Heart left ventricle (tissue), 16 donors: Measurements from ENCODE around the gene UQCC5. TPM values are rescaled to one million over a fixed set of nuclear protein-coding genes. Genes with fewer than 3 reads are reported as not detected.

Source experiments
- ATAC-seq, 4 donors: fragments of 200-7000 bp; cut with Tn5 transposase; one replicate each; pipeline ENCODE4 v1.9.1; 2020 to 2022; ENCODE audit warnings: moderate library complexity in 4 of 4, mild to moderate bottlenecking in 3 of 4, moderate number of reproducible peaks in 1 of 4
- DNase-seq, 5 donors: peaks; one replicate each; pipeline ENCODE4 v3.0.0-alpha.2; 2020
- H3K27ac ChIP-seq, 12 donors: fragments of 200-600 bp; sonication (generic) in 4 of 12; one replicate each; pipeline versions ENCODE4 v1.5.0 to v1.8.0; 2016 to 2022; ENCODE audit warnings: mild to moderate bottlenecking in 2 of 12
- H3K27me3 ChIP-seq, 9 donors: fragments of 200-600 bp; sonication (generic) in 2 of 9; one replicate each; pipeline versions ENCODE4 v1.5.1 to v1.8.0; 2016 to 2022; ENCODE audit warnings: mild to moderate bottlenecking in 3 of 9
- H3K36me3 ChIP-seq, 9 donors: fragments of 200-600 bp; sonication (generic) in 2 of 9; one replicate each; pipeline versions ENCODE4 v1.5.0 to v1.8.0; 2018 to 2022; ENCODE audit warnings: mild to moderate bottlenecking in 2 of 9
- H3K4me1 ChIP-seq, 12 donors: fragments of 200-600 bp; sonication (generic) in 4 of 12; one replicate each; pipeline versions ENCODE4 v1.5.0 to v1.8.0; 2016 to 2022; ENCODE audit warnings: mild to moderate bottlenecking in 3 of 12
- H3K4me3 ChIP-seq, 12 donors: fragments of 200-600 bp; sonication (generic) in 4 of 12; one replicate each; pipeline versions ENCODE4 v1.5.0 to v1.8.0; 2017 to 2022; ENCODE audit warnings: mild to moderate bottlenecking in 9 of 12, moderate library complexity in 4 of 12
- H3K9me3 ChIP-seq, 12 donors: fragments of 200-600 bp; sonication (generic) in 4 of 12; one replicate each; pipeline versions ENCODE4 v1.5.0 to v1.8.0; 2016 to 2022; ENCODE audit warnings: mild to moderate bottlenecking in 1 of 12
- CTCF ChIP-seq, 12 donors: fragments of 200-600 bp; sonication (generic) in 4 of 12; IDR thresholded peaks; one replicate each; pipeline versions ENCODE4 v1.5.0 to v1.8.0; 2018 to 2022; ENCODE audit warnings: antibody characterized with exemption in 12 of 12, mild to moderate bottlenecking in 5 of 12
- POLR2A ChIP-seq, 2 donors: fragments of 450-650 bp; IDR thresholded peaks; one replicate each; pipeline ENCODE4 v1.6.1; 2017; ENCODE audit warnings: antibody characterized with exemption in 2 of 2, mild to moderate bottlenecking in 2 of 2, moderate library complexity in 2 of 2
- WGBS, 4 donors: extraction: QIAGEN DNeasy Blood & Tissue Kit in 2 of 4; methylation state at CpG; one replicate each; pipeline versions ENCODE4 v1.1.5 to v1.1.7; 2013 to 2018; 5-methylcytosine and 5-hydroxymethylcytosine counted together
- intact Hi-C, 10 donors: fragments of 100-400 bp; cut with DNase I; formaldehyde crosslinking; loops; one replicate each; pipeline versions ENCODE4 v1.11.1 to v1.14.2; 2022
- polyA plus RNA-seq, 2 donors: library from polyadenylated mRNA; stranded (reverse); fragments of 200-250 nt; gene quantifications; one replicate each; pipeline ENCODE4 v1.2.3, GENCODE V29; 2013
- total RNA-seq, 9 donors: library from RNA; depleted of rRNA in 2 of 9; stranded (reverse); fragments of >200 nt in 2 of 9; fragmentation: NEBNext Ultra II Directional in 3 of 9; extraction: Animal tissue kit (Norgen Biotek cat#: 25700) in 3 of 9; gene quantifications; one replicate each; pipeline versions ENCODE4 v1.1.0 to v1.2.4, GENCODE V29; 2016 to 2023
- donor health status: ischemic (EF 13 %, LVEDD 7.1; RV severe dilation, severe dysfunction).
- donor health status: healthy with polysubstance abuse.
- donor health status: DM: no; HTN: yes; CAD: no.
- donor health status: DM: no; HTN: no; CAD: no.
- donor health status: ischemic (EF 25% LVEDD 6.9; RV normal size, moderate dysfunction).
- donor health status: ischemic (EF 25% LVEDD 5.7; RV mildly dilated, moderate dysfunction).
- donor health status: healthy.
- donor health status: DM: yes; HTN: yes; CAD: no.
- donor health status: ischemic (EF 35%, LVEDD 5.7; RV mildly dilated, moderate dysfunction).
- donor health status: nonischemic (EF 11% LVEDD 7.7; RV severe dilation, severe dysfunction).
- donor health status: DM: yes; HTN: yes; CAD: no.
- donor health status: PGD.
- donor health status: ischemic (EF 29% LVEDD 5.4; RV normal size, mild dysfunction).
- donor health status: nonischemic (EF 23%, LVEDD 6.1; RV moderate dilation, normal function).

Gene UQCC5
- total and polyA plus RNA-seq, 11 donors = 2.0 to 113 (median 59.2) TPM

- 75 to 86% (median 82%) methylated on average over 5 to 14 of the region's 14 CpGs for WGBS, 4 donors
- H3K27ac ChIP-seq = peak overlapping the region; percentile 16 to 93 (median 80)
- peaks cover 0 to 18% (median 10%) of the 10 kb centered on the region in 9 donors for H3K36me3 ChIP-seq
- no peak for ATAC-seq
- intact Hi-C loops = loop anchor here in 3 of 10 donors (2.0 to 5.0 kb wide), 3 partner anchors 35 to 50 kb away; partner anchors contain the start of gene STAB1 (in 1 of the 3)
- no peaks in the 10 kb centered on the region for H3K9me3 ChIP-seq
- H3K4me3 ChIP-seq = peak overlapping the region in 9 of 12 donors; percentile 60 to 75 (median 66)
- TF ChIP-seq POLR2A (IDR thresholded peaks at IDR 0.05) = no peak
- TF ChIP-seq CTCF (IDR thresholded peaks at IDR 0.05) = no peak
- no peaks in the 10 kb centered on the region for H3K27me3 ChIP-seq
- H3K4me1 ChIP-seq = peaks cover 0 to 80% (median 55%) of the 10 kb centered on the region in 12 donors
- DNase-seq = peak in 2 of 5 donors; percentile 18 to 21
These were observed 4.4 kb upstream of the UQCC5 start for GRCh38 chr3:52531860-52532516.

- intact Hi-C loops = loop anchor here in 2 of 10 donors (5.0 kb wide), 2 partner anchors 35 to 50 kb away; partner anchors contain the start of gene STAB1 (in 1 of the 2)
These were observed 3.9 kb upstream of the UQCC5 start for GRCh38 chr3:52532517-52532837.

DNA sequence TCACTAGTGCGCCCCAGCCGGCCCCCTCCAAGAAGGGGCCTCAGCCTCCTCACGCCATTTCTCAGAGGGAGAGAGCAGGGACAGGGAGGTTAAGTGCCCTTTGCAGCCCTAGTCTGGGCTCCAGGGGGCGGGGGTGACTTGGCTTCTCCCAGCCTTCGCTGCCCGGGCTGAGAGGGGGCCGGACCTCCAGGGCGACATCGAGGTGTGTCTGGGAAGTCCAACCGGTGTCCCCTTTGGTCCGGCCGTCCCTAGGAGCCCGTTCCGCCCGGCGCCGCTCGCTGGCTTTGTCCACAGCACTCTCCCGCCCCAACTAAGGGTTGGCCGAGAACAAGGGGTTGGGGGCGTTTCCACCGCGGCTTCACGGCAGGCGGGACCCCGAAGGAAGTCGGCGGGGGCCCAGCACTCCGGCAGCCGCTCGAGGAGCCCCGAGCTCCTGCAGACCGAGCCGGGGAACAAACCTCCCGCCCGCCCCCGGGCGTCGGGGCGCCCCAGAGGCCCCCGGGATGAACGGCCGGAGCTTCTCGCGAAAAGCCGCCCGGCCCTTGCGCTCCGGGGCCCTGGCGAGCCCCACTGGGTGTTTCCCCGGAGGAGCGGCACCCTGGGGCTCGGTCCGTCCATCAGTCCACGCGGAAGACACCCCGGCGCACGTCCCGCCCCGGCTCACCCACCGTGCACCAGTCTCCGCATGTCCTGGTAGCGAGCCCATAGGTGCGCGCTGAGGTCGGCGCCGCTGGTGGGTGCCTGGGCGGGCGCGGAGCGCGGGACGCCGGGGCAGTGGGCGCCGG lies 3.4 kb upstream of the UQCC5 start:
- TF ChIP-seq CTCF (IDR thresholded peaks at IDR 0.05) = no peak
- TF ChIP-seq POLR2A (IDR thresholded peaks at IDR 0.05) = no peak
- intact Hi-C loops = loop anchor here in 2 of 10 donors (5.0 kb wide), 2 partner anchors 36 to 51 kb away; partner anchors contain the start of gene STAB1 (in 1 of the 2)
- 2 to 11% (median 4%) methylated on average over 10 to 78 of the region's 78 CpGs for WGBS, 4 donors
- peaks cover 0 to 9% (median 1%) of the 10 kb centered on the region in 9 donors for H3K36me3 ChIP-seq
- ATAC-seq = no peak
- peak in 3 of 5 donors; percentile 37 to 70 (median 48) for DNase-seq
- no peaks in the 10 kb centered on the region for H3K27me3 ChIP-seq
- H3K9me3 ChIP-seq = no peaks in the 10 kb centered on the region
- H3K4me1 ChIP-seq = peaks cover 4 to 85% (median 63%) of the 10 kb centered on the region in 12 donors
- peak overlapping the region; percentile 46 to 75 (median 62) for H3K4me3 ChIP-seq
- H3K27ac ChIP-seq = peak overlapping the region; percentile 12 to 93 (median 80)

More at GRCh38 chr3:52532517-52532837, 3.9 kb upstream of the UQCC5 start:
- Histone ChIP-seq H3K27me3 (no peaks in the 10 kb centered on the region), H3K36me3 (peaks cover 0 to 13% (median 7%) of the 10 kb centered on the region in 9 donors), H3K4me3 (peak overlapping the region; percentile 46 to 75 (median 62)), H3K9me3 (no peaks in the 10 kb centered on the region), H3K4me1 (peaks cover 0 to 80% (median 57%) of the 10 kb centered on the region in 12 donors), H3K27ac (peak overlapping the region in 10 of 12 donors; percentile 59 to 93 (median 88))
- no peak for ATAC-seq
- 39 to 59% (median 41%) methylated on average over 4 to 5 of the region's 5 CpGs for WGBS, 4 donors
- TF ChIP-seq POLR2A (IDR thresholded peaks at IDR 0.05) (no peak), CTCF (IDR thresholded peaks at IDR 0.05) (no peak)
- peak in 2 of 5 donors; percentile 41 to 52 for DNase-seq
